T-helper 22 cell (primary cell): ENCODE results near the gene PPM1L.

ENCODE experiments used
- DNase-seq: peaks from one replicate; pipeline ENCODE4 v3.0.0-alpha.2; 2020; ENCODE audit warnings: low read depth

The PPM1L gene

DNA sequence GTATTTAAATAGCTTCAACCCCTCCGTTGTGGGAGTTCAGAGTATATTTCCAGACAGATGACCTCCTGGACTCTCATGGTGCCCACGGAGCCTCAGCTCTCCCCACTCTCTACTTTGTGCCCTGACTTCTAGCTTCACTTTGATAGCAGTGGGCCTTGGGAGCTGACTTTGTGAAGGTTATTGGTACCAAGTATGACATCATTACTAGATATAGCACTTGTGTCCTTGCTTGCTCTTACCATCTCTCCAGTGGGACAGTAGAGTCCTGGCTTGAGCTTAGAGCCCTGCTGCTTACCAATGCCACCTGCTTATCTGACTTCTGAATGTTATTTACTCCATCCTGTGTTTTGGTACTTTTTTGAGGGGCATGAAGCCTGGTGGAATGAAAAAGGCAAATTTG, 53.4 kb downstream of the PPM1L start:
- no peak for DNase-seq

- no peak for DNase-seq
These were observed 54.6 kb downstream of the PPM1L start for GRCh38 chr3:160810362-160811236.

- no peak for DNase-seq
These were observed 55.2 kb downstream of the PPM1L start for GRCh38 chr3:160811237-160811548.

DNA sequence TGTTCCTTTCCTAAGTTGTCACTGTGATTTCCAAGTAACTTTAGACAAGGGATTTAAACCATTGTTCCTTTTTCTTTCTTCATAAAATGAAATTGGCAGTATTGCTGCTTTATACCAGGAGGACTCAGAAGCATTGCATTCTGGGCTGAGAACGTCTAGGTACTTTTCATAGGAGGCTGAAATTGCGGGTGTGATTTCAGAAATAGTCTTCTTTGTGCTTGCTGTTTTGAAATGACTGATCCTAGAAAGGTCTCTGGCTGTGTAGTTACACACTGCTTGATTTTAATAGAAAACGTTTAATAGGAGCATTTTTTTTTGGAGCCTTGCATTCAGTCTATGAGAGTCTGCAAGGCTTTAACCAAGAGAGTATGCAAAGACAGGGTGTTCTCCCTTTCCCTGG, 56.3 kb downstream of the PPM1L start:
- no peak for DNase-seq

DNA sequence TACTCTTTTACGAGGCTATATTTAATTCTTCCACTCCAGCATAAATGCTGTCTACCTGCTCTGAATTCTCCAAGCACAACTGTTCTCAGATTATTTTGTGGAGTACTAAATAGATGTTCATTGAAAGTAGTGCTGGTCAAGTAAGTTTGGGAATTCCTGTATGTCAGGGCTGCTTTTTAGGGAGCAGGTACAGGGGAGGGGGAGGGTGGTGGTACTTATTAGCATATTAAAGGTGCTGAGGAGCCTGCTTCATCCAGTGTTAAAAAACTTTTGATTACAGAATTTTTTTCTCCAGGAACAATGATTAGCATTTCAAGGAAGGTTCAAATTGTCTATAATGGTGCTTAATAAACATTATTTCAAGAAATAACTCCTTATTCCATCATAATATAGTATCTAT, 59.2 kb downstream of the PPM1L start:
- DNase-seq, result no peak

DNA sequence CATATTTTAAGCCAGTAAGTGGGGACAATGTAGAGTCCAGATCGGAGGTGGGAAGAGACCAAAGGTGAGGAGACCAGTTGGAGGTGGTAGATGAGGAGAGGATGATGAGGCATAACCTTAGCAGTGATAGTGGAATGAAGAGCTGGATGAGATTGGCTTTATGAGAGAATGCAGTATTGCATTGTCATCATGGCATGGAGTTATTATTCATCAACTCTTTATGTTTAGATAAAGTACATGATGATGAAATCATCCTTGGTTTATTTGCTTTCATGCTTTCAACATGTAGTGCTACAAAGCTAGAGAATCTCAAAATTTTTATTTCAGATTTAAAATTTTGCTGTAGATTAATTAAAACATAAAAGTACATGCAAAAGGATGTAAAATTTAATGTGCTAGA, 64.0 kb downstream of the PPM1L start:
- no peak for DNase-seq

DNA sequence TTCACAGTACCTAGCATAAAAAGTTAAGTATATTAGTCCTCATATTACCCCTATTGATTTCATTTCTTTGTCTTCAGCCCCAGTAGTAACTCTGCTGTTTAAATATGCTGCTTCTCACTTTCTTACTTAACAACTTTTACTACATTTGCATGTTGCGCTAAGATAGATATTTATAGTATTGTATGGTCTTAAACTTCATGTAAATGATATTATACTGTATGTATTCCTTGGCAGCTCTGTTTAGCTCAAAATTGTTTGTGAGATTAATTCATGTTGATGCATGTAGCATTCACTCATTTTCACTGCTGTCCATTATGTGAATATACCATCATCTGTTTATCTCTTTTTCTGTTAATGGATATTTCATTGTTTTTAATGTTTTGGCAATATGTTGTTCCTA, 64.4 kb downstream of the PPM1L start:
- DNase-seq, result no peak

DNA sequence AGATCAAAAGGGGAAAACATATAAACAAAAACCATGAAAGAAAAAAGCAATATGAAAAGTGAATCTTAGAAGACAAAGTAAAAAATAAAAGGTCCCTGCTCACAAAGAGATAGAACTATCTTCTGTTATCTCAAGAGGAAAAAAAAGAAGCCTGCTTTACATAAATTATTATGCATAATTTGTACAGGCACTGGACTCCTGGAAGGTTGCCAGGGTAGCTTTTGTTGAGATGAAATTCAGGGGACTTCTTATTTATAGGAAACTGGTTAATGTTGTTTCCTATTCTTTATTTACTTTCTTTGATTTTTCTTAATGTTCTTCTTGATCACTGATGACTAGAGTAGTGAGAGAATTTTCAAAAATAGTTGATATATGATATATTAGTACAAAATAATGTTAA, 66.9 kb downstream of the PPM1L start:
- no peak for DNase-seq

DNA sequence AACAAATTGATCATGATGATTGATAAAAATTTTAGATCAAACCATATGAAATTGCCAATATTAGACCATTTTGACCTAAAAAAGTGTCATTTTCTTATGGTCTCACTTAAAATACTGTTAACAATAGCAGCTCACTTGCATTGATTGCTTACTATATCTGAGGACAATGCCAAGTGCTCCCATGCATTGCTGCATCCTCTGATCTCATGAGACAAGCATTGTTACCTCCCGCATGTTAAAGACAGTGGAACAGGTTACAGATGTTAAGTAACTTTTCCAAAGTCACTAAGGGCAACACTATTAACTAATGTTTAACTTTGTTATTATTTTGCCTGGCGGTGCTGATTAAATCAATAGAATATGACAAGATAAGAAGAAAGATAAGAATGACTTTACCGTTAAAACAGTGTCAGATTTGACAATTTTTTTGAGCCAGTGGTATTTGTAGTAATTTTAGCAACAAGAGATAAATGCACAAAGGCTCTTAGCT, 69.3 kb downstream of the PPM1L start:
- DNase-seq, result no peak

GRCh38 chr3:160826408-160826807, 70.4 kb downstream of the PPM1L start:
- no peak for DNase-seq

- no peak for DNase-seq
These were observed 71.0 kb downstream of the PPM1L start for GRCh38 chr3:160826991-160827390.

- DNase-seq, result no peak
These were observed 71.5 kb downstream of the PPM1L start for GRCh38 chr3:160827516-160827915.

- no peak for DNase-seq
These were observed 72.8 kb downstream of the PPM1L start for GRCh38 chr3:160828880-160829279.

GRCh38 chr3:160829486-160830009, 73.5 kb downstream of the PPM1L start:
- DNase-seq, result no peak

DNA sequence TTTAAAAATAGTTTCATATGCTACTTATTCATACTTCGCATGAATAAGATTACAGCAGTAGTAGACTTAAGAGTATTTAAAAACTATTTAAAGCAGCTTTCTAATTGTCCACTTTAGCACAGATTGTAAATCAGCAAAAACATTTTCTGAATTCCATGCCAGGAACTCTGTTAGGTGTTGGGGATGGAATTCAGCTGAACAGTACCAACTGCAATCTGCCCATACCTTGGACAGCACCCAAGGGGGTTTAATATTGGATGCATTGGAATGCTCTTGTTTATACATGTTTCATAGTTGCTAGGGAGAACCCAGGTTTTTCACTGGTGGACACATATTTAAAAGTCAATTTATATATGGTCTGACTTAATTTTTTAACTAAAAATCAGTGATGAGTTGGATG, 74.8 kb downstream of the PPM1L start:
- no peak for DNase-seq

- DNase-seq, result no peak
These were observed 75.4 kb downstream of the PPM1L start for GRCh38 chr3:160831401-160831800.

- no peak for DNase-seq
These were observed 81.5 kb downstream of the PPM1L start for GRCh38 chr3:160837394-160837980.

- DNase-seq, result no peak
These were observed 84.6 kb downstream of the PPM1L start for GRCh38 chr3:160840590-160840989.

DNA sequence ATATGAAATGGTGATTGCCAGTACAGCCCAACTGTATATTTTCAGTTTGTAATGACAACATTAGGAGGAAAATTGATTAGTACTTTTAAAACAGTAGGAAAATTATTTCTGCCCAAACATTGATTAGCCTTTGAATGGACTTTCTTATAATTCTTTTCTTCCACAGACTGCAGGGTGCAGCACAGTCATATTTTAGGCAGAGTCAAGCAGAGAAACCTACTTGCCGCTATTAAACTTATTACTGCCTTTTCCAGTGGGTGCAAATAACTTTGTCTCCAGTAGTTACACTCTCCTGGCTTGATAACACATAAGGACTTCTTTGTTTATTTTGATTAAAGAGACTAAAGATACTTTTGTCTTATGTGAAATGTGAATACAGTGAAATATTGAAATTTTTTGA, 85.4 kb downstream of the PPM1L start:
- no peak for DNase-seq

DNA sequence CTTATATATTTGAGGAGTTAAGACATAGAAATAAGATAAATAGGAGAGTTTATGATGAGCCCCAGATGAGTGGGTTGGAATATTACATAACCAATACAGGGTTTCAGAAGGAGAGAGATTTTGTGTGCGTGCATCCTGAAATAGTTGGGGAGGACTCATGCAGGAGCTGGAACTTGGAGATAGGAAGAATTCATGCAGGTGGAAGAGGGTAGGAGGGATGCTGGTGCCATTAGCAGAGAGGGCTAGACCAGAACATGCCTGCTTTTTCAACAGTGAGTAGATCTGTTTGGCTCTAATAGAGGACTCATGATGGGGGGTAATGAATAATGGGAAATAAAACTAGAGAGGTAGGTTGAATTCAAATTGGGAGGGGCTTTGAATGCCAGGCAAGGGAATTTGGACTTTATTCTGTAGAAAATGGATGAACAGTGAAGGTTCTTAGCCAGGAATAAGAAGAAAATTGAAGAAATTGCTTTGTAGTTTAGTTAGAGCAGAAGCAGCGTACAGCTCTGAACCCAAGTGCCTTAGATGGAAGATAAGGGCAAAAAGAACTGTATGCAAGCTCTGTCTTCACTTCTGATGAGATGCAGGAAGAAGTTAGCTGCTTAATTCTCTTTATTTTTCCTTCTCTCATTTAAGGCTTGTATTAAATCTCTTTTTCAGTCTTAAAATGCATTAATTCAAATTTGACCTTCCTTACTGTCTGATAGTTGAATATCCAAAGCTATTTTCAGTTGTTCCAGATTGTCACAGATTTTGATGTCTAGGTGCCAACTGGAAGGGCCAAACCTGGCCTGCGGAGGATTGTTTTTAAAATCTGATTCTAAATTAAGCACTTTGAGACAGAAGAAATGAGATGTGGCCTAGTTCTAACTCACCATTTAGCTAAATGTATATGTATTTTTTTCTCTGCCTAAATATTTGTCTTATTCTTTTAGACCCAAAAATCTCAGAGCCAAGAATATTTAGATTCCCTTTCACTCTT, 86.3 kb downstream of the PPM1L start:
- DNase-seq, result no peak

- no peak for DNase-seq
These were observed 95.7 kb downstream of the PPM1L start for GRCh38 chr3:160851629-160852210.

DNA sequence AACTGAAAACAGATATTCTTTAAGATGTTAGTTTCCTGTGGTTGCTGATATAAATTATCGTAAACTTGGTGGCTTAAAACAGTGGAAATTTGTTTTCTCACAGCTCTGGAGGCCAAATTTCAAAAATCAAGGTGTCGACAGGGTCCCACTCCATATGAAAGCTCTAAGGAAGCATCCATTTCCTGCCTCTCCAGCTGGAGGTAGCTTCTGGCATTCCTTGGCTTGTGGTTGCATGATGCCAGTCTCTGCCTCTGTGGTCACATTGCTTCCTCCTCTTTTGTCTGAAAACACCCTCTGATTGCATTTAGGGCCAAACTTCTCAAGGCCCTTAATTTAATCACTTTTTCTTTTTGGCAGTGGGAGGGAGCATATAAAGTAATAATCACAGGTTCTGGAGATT, 96.8 kb downstream of the PPM1L start:
- DNase-seq, result no peak
